ENCODE data around the gene BACE2. TPM values are rescaled to one million over a fixed set of nuclear protein-coding genes. Genes with fewer than 3 reads are reported as not detected.
A peak's percentile ranks its signal among the peaks of the same experiment; 100 is the strongest.

BACE2 gene
- total RNA-seq, 1 experiment from 2014 or later, result 14.2 TPM

- no peak for DNase-seq
- Histone ChIP-seq H3K36me3 (replicated peaks; ENCODE audit: control insufficient read depth, insufficient read depth, low read length) (no peaks in the 10 kb centered on the region), H3K4me3 (ENCODE audit: insufficient read depth, low read depth, low read length) (no peak overlapping the region), H3K27me3 (ENCODE audit: control insufficient read depth, insufficient read depth, low read length) (no peaks in the 10 kb centered on the region)
Observed at GRCh38 chr21:41207401-41208375, 39.7 kb downstream of the BACE2 start.

GRCh38 chr21:41208376-41208763, 40.4 kb downstream of the BACE2 start:
- Histone ChIP-seq H3K27me3 (ENCODE audit: control insufficient read depth, insufficient read depth, low read length) (no peaks in the 10 kb centered on the region), H3K4me3 (ENCODE audit: insufficient read depth, low read depth, low read length) (no peak overlapping the region), H3K36me3 (replicated peaks; ENCODE audit: control insufficient read depth, insufficient read depth, low read length) (no peaks in the 10 kb centered on the region)
- DNase-seq, result no peak

GRCh38 chr21:41209016-41209619, 41.2 kb downstream of the BACE2 start:
- Histone ChIP-seq H3K4me3 (ENCODE audit: insufficient read depth, low read depth, low read length) (no peak overlapping the region), H3K27me3 (ENCODE audit: control insufficient read depth, insufficient read depth, low read length) (no peaks in the 10 kb centered on the region), H3K36me3 (replicated peaks; ENCODE audit: control insufficient read depth, insufficient read depth, low read length) (no peaks in the 10 kb centered on the region)
- no peak for DNase-seq

- H3K4me3 ChIP-seq (ENCODE audit: insufficient read depth, low read depth, low read length), result no peak overlapping the region
Observed at GRCh38 chr21:41210426-41211059, 42.6 kb downstream of the BACE2 start.

GRCh38 chr21:41211060-41211805, 43.3 kb downstream of the BACE2 start:
- H3K36me3 ChIP-seq (replicated peaks; ENCODE audit: control insufficient read depth, insufficient read depth, low read length), result no peaks in the 10 kb centered on the region
- no peak overlapping the region for H3K4me3 ChIP-seq (ENCODE audit: insufficient read depth, low read depth, low read length)
- no peak for DNase-seq
- H3K27me3 ChIP-seq (ENCODE audit: control insufficient read depth, insufficient read depth, low read length), result no peaks in the 10 kb centered on the region

More at GRCh38 chr21:41210426-41211059, 42.6 kb downstream of the BACE2 start:
- Histone ChIP-seq H3K27me3 (ENCODE audit: control insufficient read depth, insufficient read depth, low read length) (no peaks in the 10 kb centered on the region), H3K36me3 (replicated peaks; ENCODE audit: control insufficient read depth, insufficient read depth, low read length) (no peaks in the 10 kb centered on the region)
- no peak for DNase-seq

GRCh38 chr21:41213021-41213420, 45.1 kb downstream of the BACE2 start:
- no peaks in the 10 kb centered on the region for H3K36me3 ChIP-seq (replicated peaks; ENCODE audit: control insufficient read depth, insufficient read depth, low read length)
- H3K27me3 ChIP-seq (ENCODE audit: control insufficient read depth, insufficient read depth, low read length), result no peaks in the 10 kb centered on the region
- DNase-seq, result no peak
- no peak overlapping the region for H3K4me3 ChIP-seq (ENCODE audit: insufficient read depth, low read depth, low read length)

GRCh38 chr21:41215856-41216408, 48.0 kb downstream of the BACE2 start:
- DNase-seq, result no peak
- H3K27me3 ChIP-seq (ENCODE audit: control insufficient read depth, insufficient read depth, low read length), result no peaks in the 10 kb centered on the region
- no peak overlapping the region for H3K4me3 ChIP-seq (ENCODE audit: insufficient read depth, low read depth, low read length)
- H3K36me3 ChIP-seq (replicated peaks; ENCODE audit: control insufficient read depth, insufficient read depth, low read length), result no peaks in the 10 kb centered on the region

GRCh38 chr21:41216486-41216885, 48.5 kb downstream of the BACE2 start:
- no peaks in the 10 kb centered on the region for H3K27me3 ChIP-seq (ENCODE audit: control insufficient read depth, insufficient read depth, low read length)
- DNase-seq, result no peak
- no peak overlapping the region for H3K4me3 ChIP-seq (ENCODE audit: insufficient read depth, low read depth, low read length)
- H3K36me3 ChIP-seq (replicated peaks; ENCODE audit: control insufficient read depth, insufficient read depth, low read length), result no peaks in the 10 kb centered on the region

GRCh38 chr21:41217671-41218385, 49.9 kb downstream of the BACE2 start:
- DNase-seq, result peak; percentile 66
- no peak overlapping the region for H3K4me3 ChIP-seq (ENCODE audit: insufficient read depth, low read depth, low read length)
- H3K36me3 ChIP-seq (replicated peaks; ENCODE audit: control insufficient read depth, insufficient read depth, low read length), result no peaks in the 10 kb centered on the region
- no peaks in the 10 kb centered on the region for H3K27me3 ChIP-seq (ENCODE audit: control insufficient read depth, insufficient read depth, low read length)

GRCh38 chr21:41219498-41220207, 51.7 kb downstream of the BACE2 start:
- no peak for DNase-seq
- no peak overlapping the region for H3K4me3 ChIP-seq (ENCODE audit: insufficient read depth, low read depth, low read length)
- no peaks in the 10 kb centered on the region for H3K36me3 ChIP-seq (replicated peaks; ENCODE audit: control insufficient read depth, insufficient read depth, low read length)
- H3K27me3 ChIP-seq (ENCODE audit: control insufficient read depth, insufficient read depth, low read length), result no peaks in the 10 kb centered on the region

- no peaks in the 10 kb centered on the region for H3K36me3 ChIP-seq (replicated peaks; ENCODE audit: control insufficient read depth, insufficient read depth, low read length)
- no peaks in the 10 kb centered on the region for H3K27me3 ChIP-seq (ENCODE audit: control insufficient read depth, insufficient read depth, low read length)
- no peak overlapping the region for H3K4me3 ChIP-seq (ENCODE audit: insufficient read depth, low read depth, low read length)
- peak; percentile 56 for DNase-seq
Observed at GRCh38 chr21:41220208-41220733, 52.3 kb downstream of the BACE2 start.

- no peaks in the 10 kb centered on the region for H3K27me3 ChIP-seq (ENCODE audit: control insufficient read depth, insufficient read depth, low read length)
- H3K36me3 ChIP-seq (replicated peaks; ENCODE audit: control insufficient read depth, insufficient read depth, low read length), result no peaks in the 10 kb centered on the region
- H3K4me3 ChIP-seq (ENCODE audit: insufficient read depth, low read depth, low read length), result no peak overlapping the region
- DNase-seq, result no peak
Observed at GRCh38 chr21:41222247-41223068, 54.5 kb downstream of the BACE2 start.
